NCI-H2171 treated with DMSO at 0.1 percent for 48 hours (cell line): ENCODE measurements around the gene GOLGA6L9.
"Not testable (repeated sequence)": the region's sequence is repeated elsewhere in the genome, so short reads cannot be mapped to it uniquely, and the experiment has no call there.

Experiments used
- DNase-seq: peaks from one replicate; lab custom pipeline; 2025; lab: John Stamatoyannopoulos, UW

The GOLGA6L9 gene

DNA sequence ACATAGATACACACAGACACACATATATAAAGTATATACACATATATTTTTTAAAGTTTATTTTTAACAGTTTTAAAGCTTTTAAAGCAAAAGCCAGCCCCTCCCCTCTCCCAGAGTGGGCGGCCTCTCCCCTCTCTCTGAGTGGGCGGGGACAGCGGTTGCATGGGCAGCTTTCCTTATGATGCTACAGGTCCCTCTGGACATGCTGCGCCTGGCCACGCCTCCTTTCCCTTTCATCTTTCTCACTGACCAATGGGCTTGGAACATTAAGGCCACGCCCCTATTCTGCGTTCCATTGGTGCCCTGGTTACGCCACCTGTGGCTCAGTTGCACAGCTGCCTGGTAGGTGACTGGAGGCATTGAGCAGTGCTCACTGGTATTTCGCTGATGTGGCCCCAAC is at the start of gene GOLGA6L9:
GOLGA6L9 (plus strand) TSS at position 124 of the 400 bp plus-strand sequence; CDS start at position 388, 264 bp downstream.
- DNase-seq, result not testable (repeated sequence)

- not testable (repeated sequence) for DNase-seq
Measured at GRCh38 chr15:82381330-82381955, 48.2 kb upstream of the GOLGA6L9 start.

GRCh38 chr15:82387209-82387608 is 42.4 kb upstream of the GOLGA6L9 start:
- not testable (repeated sequence) for DNase-seq

- not testable (repeated sequence) for DNase-seq
Measured at GRCh38 chr15:82390152-82390551, 39.5 kb upstream of the GOLGA6L9 start.

DNA sequence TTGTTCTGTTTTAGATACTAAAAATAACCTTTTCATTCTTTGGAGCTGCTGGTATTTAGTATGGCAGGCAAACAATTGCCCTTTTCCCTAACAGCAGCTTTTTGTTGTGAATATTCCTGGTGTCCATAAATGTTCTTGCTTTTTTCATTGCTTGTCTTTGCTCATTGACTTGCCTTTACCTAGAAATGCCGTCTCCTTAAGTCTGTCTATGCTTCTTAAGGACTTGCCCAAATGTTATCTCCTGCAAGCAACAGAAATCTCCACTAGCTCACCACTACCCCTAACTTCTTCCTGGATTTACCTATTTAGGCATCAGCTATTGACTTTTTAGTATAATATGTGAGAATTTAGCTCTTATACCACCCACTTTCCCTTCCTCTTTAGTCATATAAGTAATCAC is 37.5 kb upstream of the GOLGA6L9 start:
- not testable (repeated sequence) for DNase-seq

DNA sequence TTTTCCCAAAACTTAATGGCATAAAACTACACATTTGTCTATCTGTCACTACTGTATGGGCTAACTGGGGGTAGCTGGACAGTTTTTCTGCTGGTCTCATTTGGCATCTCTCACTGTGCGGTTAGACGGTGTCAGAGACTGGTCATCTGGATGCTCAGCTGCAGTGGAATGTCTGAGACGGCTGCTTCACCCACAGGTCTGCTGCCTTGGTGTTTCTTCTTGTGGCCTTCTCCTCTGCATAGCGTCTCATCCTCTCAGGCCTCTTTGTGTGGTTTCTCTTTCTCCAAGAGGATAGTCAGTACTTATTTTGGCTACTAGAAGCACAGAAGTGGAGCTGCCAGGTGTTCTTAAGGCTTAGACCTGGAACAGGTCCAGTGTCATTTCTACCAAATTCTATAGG is 35.9 kb upstream of the GOLGA6L9 start:
- DNase-seq, result no peak

- not testable (repeated sequence) for DNase-seq
Measured at GRCh38 chr15:82395788-82396187, 33.8 kb upstream of the GOLGA6L9 start.

GRCh38 chr15:82397817-82398216 is 31.8 kb upstream of the GOLGA6L9 start:
- no peak for DNase-seq

DNA sequence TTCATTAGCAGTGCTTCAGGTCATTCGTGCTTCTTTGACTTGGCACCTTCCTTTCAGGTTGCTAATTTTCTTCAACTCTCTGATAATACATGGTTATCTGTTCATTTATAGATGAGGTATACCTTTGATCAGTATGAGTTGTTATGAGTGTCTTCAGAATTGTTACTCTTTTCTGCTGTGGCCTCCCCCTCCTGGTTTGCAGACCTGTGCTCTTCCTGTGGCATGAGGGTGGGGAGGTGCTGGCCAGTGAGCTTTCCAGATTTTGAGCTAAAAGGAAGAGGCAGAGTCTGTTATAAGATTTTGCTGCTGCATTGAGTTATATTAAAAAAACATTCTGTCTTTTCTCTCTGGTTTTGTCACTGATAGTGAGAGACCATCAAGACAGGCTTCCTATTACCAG is 30.8 kb upstream of the GOLGA6L9 start:
- no peak for DNase-seq

DNA sequence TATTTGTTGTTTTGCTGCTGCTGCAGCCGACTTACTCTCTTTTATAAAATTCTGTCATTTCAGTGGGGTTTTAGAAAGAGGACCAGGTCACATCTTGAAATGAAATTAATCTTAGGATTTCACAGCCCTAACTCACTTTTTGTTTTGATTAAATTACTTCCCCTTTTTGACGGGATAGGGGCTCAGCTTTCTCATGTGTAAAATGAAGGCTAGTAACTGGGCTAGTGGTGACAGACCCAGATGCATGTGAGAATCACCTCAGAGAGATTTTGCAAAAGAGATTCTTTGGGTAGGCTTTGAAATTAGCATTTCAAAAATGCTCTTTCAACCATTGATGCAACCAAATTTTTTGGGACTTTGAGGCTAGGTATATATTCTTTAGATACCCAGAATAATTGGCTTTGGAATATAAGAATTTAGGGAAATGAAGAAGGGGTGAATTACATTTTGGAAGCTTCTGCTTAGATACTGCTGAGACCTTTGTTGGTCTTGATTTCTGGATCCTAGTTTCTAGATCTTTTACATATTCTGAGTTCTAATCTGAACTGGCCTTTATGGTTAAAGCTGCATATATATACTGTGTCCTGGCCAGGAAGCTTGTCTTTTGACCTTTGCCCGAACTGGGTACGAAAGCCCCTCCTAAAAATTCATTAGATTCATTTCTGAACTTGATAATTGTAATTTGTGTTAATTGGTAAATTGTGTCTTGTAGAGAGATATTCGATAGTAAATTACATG is 30.1 kb upstream of the GOLGA6L9 start:
- DNase-seq, result not testable (repeated sequence)

- not testable (repeated sequence) for DNase-seq
Measured at GRCh38 chr15:82401918-82402317, 27.7 kb upstream of the GOLGA6L9 start.

DNA sequence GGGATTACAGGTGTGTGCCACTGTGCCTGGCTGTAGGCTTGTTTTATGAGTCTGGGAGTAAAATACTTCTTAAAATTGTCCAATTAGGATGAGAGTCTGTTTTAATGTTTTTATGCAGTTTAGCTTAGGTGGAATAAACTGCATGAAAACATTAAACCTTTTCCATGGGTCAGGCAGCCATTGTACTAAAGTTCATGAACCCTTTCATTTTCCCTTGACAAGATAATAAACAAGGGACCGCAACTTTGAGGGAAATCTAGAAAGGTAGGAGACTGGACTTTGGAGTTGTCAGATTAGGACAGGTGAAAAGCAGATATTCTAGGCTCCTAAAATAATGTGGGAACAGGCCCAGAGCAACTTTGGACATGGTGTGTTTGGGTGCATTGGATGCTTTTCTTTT is 27.3 kb upstream of the GOLGA6L9 start:
- not testable (repeated sequence) for DNase-seq

DNA sequence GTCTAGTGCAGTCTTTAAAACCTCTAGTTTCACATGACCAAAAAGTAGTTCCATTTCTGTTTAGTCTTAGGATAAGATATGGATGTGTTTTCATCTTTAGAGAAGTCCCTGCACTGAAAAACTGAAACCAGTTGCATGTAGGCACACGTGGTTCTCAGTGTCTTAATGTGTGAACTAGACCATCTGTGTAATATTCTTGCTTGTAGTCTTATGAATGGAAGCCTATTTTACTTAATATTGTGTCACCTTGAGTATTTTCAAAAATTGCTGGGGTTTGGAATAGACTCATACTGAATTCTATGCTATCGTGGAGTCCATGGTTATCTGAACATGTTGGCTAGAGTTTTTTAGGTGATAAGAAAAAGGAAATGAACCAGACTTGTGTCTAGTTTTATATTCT is 23.4 kb upstream of the GOLGA6L9 start:
- not testable (repeated sequence) for DNase-seq

DNA sequence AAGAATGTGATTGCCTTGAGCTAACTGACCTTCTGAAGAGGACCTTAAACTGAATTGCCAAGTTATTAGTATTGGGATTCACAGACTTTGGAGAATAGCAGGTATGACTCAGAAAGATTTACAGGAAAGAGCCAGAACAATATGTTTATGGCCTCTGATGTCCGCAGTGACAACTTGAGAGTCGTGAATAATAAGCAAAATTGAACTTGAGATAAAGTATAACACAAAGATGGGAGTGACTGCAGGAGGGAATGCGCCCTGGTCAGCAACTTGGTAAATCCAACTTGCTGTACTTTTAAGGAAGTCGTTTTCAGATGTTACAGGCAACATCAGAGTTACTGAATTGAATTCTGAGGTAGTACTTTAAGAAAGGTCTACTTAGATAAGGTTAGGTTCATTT is 19.3 kb upstream of the GOLGA6L9 start:
- DNase-seq, result not testable (repeated sequence)

DNA sequence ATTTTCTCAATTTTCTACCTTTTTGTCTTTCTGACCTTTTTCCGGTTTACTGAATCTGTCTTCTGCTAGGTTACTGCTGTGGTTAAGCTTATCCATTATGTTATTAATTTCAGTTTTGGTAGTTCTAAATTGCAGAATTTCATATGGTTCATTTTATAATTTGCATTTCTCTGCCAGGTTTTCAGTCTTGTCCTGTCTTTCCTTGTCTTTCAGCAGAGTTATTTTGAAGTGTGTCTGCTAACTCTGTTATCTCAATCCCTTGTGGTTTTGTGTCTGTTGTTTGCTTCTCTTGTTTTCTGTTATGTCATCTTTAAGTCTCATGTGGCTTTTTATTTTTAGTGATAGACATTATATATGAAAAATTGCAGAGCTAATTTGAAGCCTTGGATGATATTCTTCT is 18.0 kb upstream of the GOLGA6L9 start:
- DNase-seq, result not testable (repeated sequence)

- DNase-seq, result not testable (repeated sequence)
Measured at GRCh38 chr15:82414525-82415191, 15.0 kb upstream of the GOLGA6L9 start.

- DNase-seq, result not testable (repeated sequence)
Measured at GRCh38 chr15:82420516-82420915, 9.1 kb upstream of the GOLGA6L9 start.

DNA sequence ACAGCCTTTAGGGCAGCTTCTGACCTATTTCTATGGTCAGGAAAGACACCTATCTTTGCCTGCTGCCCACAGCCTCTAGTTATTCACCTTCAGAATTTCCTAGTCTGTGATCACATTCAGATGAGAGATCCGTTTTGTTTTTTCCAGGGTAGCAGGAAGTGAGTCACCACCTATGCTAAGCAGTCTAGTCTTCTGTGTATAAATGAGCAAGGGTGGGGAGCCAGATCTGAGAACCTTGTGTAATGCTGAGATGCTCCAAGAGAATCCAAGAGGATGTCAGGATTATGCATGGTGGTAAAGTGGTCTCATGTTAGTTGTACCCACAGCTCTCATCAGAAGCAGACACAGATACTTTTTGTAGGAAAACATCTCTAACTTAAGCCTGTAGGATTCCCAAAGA is 8.7 kb upstream of the GOLGA6L9 start:
- DNase-seq, result not testable (repeated sequence)

GRCh38 chr15:82427117-82427516 is 2.5 kb upstream of the GOLGA6L9 start:
- DNase-seq, result not testable (repeated sequence)

- not testable (repeated sequence) for DNase-seq
Measured at GRCh38 chr15:82445420-82445819, 15.8 kb downstream of the GOLGA6L9 start.

- DNase-seq, result not testable (repeated sequence)
Measured at GRCh38 chr15:82457336-82457735, 27.7 kb downstream of the GOLGA6L9 start.

- DNase-seq, result not testable (repeated sequence)
Measured at GRCh38 chr15:82465629-82466028, 36.0 kb downstream of the GOLGA6L9 start.

GRCh38 chr15:82468205-82468604 is 38.6 kb downstream of the GOLGA6L9 start:
- DNase-seq, result not testable (repeated sequence)
